Fibroblast of skin of right quadriceps (primary cell): ENCODE results near the gene HARS1.
"Not testable (repeated sequence)": the region's sequence is repeated elsewhere in the genome, so short reads cannot be mapped to it uniquely, and the experiment has no call there.

Experiments used
- DNase-seq: peaks from one replicate; pipeline ENCODE4 v3.0.0-alpha.2; 2013

The HARS1 gene

GRCh38 chr5:140674629-140675028 is 16.5 kb downstream of the HARS1 start:
- DNase-seq: no peak

GRCh38 chr5:140674211-140674610 is 17.0 kb downstream of the HARS1 start:
- no peak for DNase-seq

- no peak for DNase-seq
Observed at GRCh38 chr5:140673187-140673976, 17.8 kb downstream of the HARS1 start, which contains the start of gene DND1. DND1 (minus strand) TSS chr5:140673576; CDS start chr5:140673542, 34 bp downstream.

- peak; percentile 10 for DNase-seq
Observed at GRCh38 chr5:140672455-140673186, 18.5 kb downstream of the HARS1 start.

- no peak for DNase-seq
Observed at GRCh38 chr5:140671472-140672125, 19.6 kb downstream of the HARS1 start.

- not testable (repeated sequence) for DNase-seq
Observed at GRCh38 chr5:140671035-140671434, 20.1 kb downstream of the HARS1 start.

- peak; percentile 91 for DNase-seq
Observed at GRCh38 chr5:140664359-140665119, 26.6 kb downstream of the HARS1 start, which contains the start of gene WDR55. WDR55 (plus strand) TSS chr5:140664904; CDS start chr5:140664913, 9 bp downstream.

GRCh38 chr5:140664030-140664358 is 27.2 kb downstream of the HARS1 start:
- DNase-seq: no peak

- DNase-seq: not testable (repeated sequence)
Observed at GRCh38 chr5:140660371-140660770, 30.8 kb downstream of the HARS1 start.

- no peak for DNase-seq
Observed at GRCh38 chr5:140658870-140659269, 32.3 kb downstream of the HARS1 start.

- no peak for DNase-seq
Observed at GRCh38 chr5:140647042-140647419, 44.1 kb downstream of the HARS1 start.

GRCh38 chr5:140642718-140643117 is 48.5 kb downstream of the HARS1 start:
- DNase-seq: no peak

- no peak for DNase-seq
Observed at GRCh38 chr5:140641716-140642115, 49.5 kb downstream of the HARS1 start.

- peak; percentile 93 for DNase-seq
Observed at GRCh38 chr5:140639148-140639981, 51.8 kb downstream of the HARS1 start, which contains the start of gene TMCO6. TMCO6 (plus strand) TSS chr5:140639451; CDS start chr5:140639528, 77 bp downstream.

- DNase-seq: not testable (repeated sequence)
Observed at GRCh38 chr5:140638898-140639147, 52.3 kb downstream of the HARS1 start.

- no peak for DNase-seq
Observed at GRCh38 chr5:140637371-140638100, 53.6 kb downstream of the HARS1 start.

GRCh38 chr5:140635291-140636257 is 55.6 kb downstream of the HARS1 start:
- DNase-seq: no peak

- DNase-seq: no peak
Observed at GRCh38 chr5:140634103-140634502, 57.1 kb downstream of the HARS1 start.

GRCh38 chr5:140633501-140633900 is 57.7 kb downstream of the HARS1 start:
- DNase-seq: no peak

- peak; percentile 13 for DNase-seq
Observed at GRCh38 chr5:140633021-140633471, 58.1 kb downstream of the HARS1 start, which contains the start of gene CD14. CD14 (minus strand) TSS chr5:140633175; CDS start chr5:140633071, 104 bp downstream.
